Measurements from ENCODE around the gene RELN.

GRCh38 chr7:103854611-103855010, 134.8 kb downstream of the RELN start:
- TF ChIP-seq CTCF (IDR thresholded peaks at IDR 0.05 in 2 of 3, conservative IDR thresholded peaks at IDR 0.05 in 1 of 3; ENCODE audit: borderline replicate concordance in 1 of 3, insufficient read depth in 1 of 3, low read depth in 2 of 3, low read length in 2 of 3) (no peak), POLR2A (IDR thresholded peaks at IDR 0.05; ENCODE audit: borderline replicate concordance, extremely low read depth, insufficient read depth, insufficient read length) (no peak), CEBPB (IDR thresholded peaks at IDR 0.05; ENCODE audit: low read depth) (no peak), ELF1 (IDR thresholded peaks at IDR 0.05; ENCODE audit: borderline replicate concordance, low read depth) (no peak), TCF7L2 (IDR thresholded peaks at IDR 0.05; ENCODE audit: borderline replicate concordance, extremely low read depth, insufficient read depth, insufficient read length) (no peak)

Measured in HCT116 (cell line).